ENCODE measurements around the gene HIC1. TPM values are rescaled to one million over a fixed set of nuclear protein-coding genes. Genes with fewer than 3 reads are reported as not detected.

Gene HIC1
- total and polyA plus RNA-seq, 2 experiments from 2014 or later: 0.17 to 0.26 TPM

GRCh38 chr17:2105663-2106062, 50.8 kb downstream of the HIC1 start (continued):
- TF ChIP-seq ZNF462 (CRISPR knock-in tag; IDR thresholded peaks at IDR 0.05) (no peak), CREB1 (CRISPR knock-in tag; IDR thresholded peaks at IDR 0.05; ENCODE audit: low read depth) (no peak), CTCF (conservative IDR thresholded peaks at IDR 0.05; ENCODE audit: low read depth in 2 of 2) (no peak), REST (IDR thresholded peaks at IDR 0.05; ENCODE audit: unreplicated experiment) (no peak), POLR2AphosphoS5 (IDR thresholded peaks at IDR 0.05; ENCODE audit: low read depth) (no peak)

Data from GM23338 (cell line).